Glutamatergic neuron (in vitro differentiated cells): ENCODE measurements around the gene NEK7. TPM values are rescaled to one million over a fixed set of nuclear protein-coding genes. Genes with fewer than 3 reads are reported as not detected.

ENCODE experiments used
- DNase-seq: peaks from one replicate; pipeline ENCODE4 v3.0.0; 2022
- H3K27ac Mint-ChIP-seq: one replicate; pipeline ENCODE4 v1.8.0; 2020; ENCODE audit warnings: mild to moderate bottlenecking, mixed read lengths, inconsistent platforms; ENCODE audit not compliant: unreplicated experiment
- H3K27me3 Mint-ChIP-seq: one replicate; pipeline ENCODE4 v1.8.0; 2020; ENCODE audit warnings: mild to moderate bottlenecking, moderate library complexity, mixed read lengths, inconsistent platforms; ENCODE audit not compliant: unreplicated experiment
- H3K36me3 Mint-ChIP-seq: one replicate; pipeline ENCODE4 v1.8.0; 2020; ENCODE audit warnings: mild to moderate bottlenecking, mixed read lengths, inconsistent platforms; ENCODE audit not compliant: unreplicated experiment
- H3K4me1 Mint-ChIP-seq: one replicate; pipeline ENCODE4 v1.8.0; 2020; ENCODE audit warnings: mild to moderate bottlenecking, low read depth, mixed read lengths, inconsistent platforms; ENCODE audit not compliant: unreplicated experiment
- H3K4me3 Mint-ChIP-seq: one replicate; pipeline ENCODE4 v1.8.0; 2020; ENCODE audit warnings: mild to moderate bottlenecking, mixed read lengths, inconsistent platforms; ENCODE audit not compliant: unreplicated experiment
- H3K9me3 Mint-ChIP-seq: one replicate; pipeline ENCODE4 v1.8.0; 2020; ENCODE audit warnings: mild to moderate bottlenecking, moderate library complexity, mixed read lengths, inconsistent platforms; ENCODE audit not compliant: unreplicated experiment
- CTCF ChIP-seq: fragments of 200-600 bp; sonication (generic); IDR thresholded peaks from one replicate; pipeline ENCODE4 v1.5.0; 2021; ENCODE audit not compliant: partially characterized antibody, unreplicated experiment
- total RNA-seq: library from RNA; stranded (reverse); fragmentation: NEBNext Ultra II Directional; extraction: Animal tissue kit (Norgen Biotek cat#: 25700); gene quantifications from one replicate; pipeline ENCODE4 v1.2.1, GENCODE V29; 2021; ENCODE audit not compliant: unreplicated experiment

The NEK7 gene
- total RNA-seq, 1 donor from 2014 or later: 11.5 TPM

- no peak for TF ChIP-seq CTCF
- Mint-ChIP-seq H3K4me1 (peaks cover 33% of the 10 kb centered on the region), H3K27me3 (peaks cover 1% of the 10 kb centered on the region), H3K4me3 (no peak overlapping the region), H3K9me3 (no peaks in the 10 kb centered on the region), H3K27ac (no peak overlapping the region), H3K36me3 (no peaks in the 10 kb centered on the region)
- no peak for DNase-seq
These were observed 18.8 kb downstream of the NEK7 start for GRCh38 chr1:198175423-198176170.

GRCh38 chr1:198176179-198176578 is 19.4 kb downstream of the NEK7 start:
- peaks cover 1% of the 10 kb centered on the region for H3K27me3 Mint-ChIP-seq
- H3K4me1 Mint-ChIP-seq: peaks cover 33% of the 10 kb centered on the region
- no peak for DNase-seq
- no peak overlapping the region for H3K27ac Mint-ChIP-seq
- no peak for TF ChIP-seq CTCF
- no peak overlapping the region for H3K4me3 Mint-ChIP-seq
- H3K9me3 Mint-ChIP-seq: no peaks in the 10 kb centered on the region
- H3K36me3 Mint-ChIP-seq: no peaks in the 10 kb centered on the region

- no peak for TF ChIP-seq CTCF
- Mint-ChIP-seq H3K27me3 (no peaks in the 10 kb centered on the region), H3K27ac (no peak overlapping the region), H3K4me1 (peaks cover 29% of the 10 kb centered on the region), H3K36me3 (no peaks in the 10 kb centered on the region), H3K4me3 (no peak overlapping the region), H3K9me3 (no peaks in the 10 kb centered on the region)
- DNase-seq: no peak
These were observed 20.7 kb downstream of the NEK7 start for GRCh38 chr1:198177546-198177945.

- TF ChIP-seq CTCF: no peak
- no peak for DNase-seq
- no peaks in the 10 kb centered on the region for H3K9me3 Mint-ChIP-seq
- no peak overlapping the region for H3K27ac Mint-ChIP-seq
- peaks cover 29% of the 10 kb centered on the region for H3K4me1 Mint-ChIP-seq
- H3K27me3 Mint-ChIP-seq: no peaks in the 10 kb centered on the region
- no peaks in the 10 kb centered on the region for H3K36me3 Mint-ChIP-seq
- no peak overlapping the region for H3K4me3 Mint-ChIP-seq
These were observed 21.8 kb downstream of the NEK7 start for GRCh38 chr1:198178615-198179014.

GRCh38 chr1:198179556-198179981 is 22.8 kb downstream of the NEK7 start:
- no peak for TF ChIP-seq CTCF

More at GRCh38 chr1:198179556-198179981, 22.8 kb downstream of the NEK7 start:
- H3K4me3 Mint-ChIP-seq: no peak overlapping the region
- no peaks in the 10 kb centered on the region for H3K9me3 Mint-ChIP-seq
- DNase-seq: no peak
- H3K36me3 Mint-ChIP-seq: no peaks in the 10 kb centered on the region
- peaks cover 29% of the 10 kb centered on the region for H3K4me1 Mint-ChIP-seq
- H3K27ac Mint-ChIP-seq: peak overlapping the region; percentile 85
- H3K27me3 Mint-ChIP-seq: no peaks in the 10 kb centered on the region
